ENCODE results near the gene CD274. TPM values are rescaled to one million over a fixed set of nuclear protein-coding genes. Genes with fewer than 3 reads are reported as not detected.

Gene CD274
- polyA plus RNA-seq, 1 experiment, result 16.6 TPM

- Histone ChIP-seq H3K9me3 (ENCODE audit: control insufficient read depth, insufficient read depth, low read length) (peaks cover 4% of the 10 kb centered on the region; the same call in 1 of the 2 replicates), H3K27me3 (ENCODE audit: control insufficient read depth, insufficient read depth, low read length) (no peaks in the 10 kb centered on the region), H3K27ac (ENCODE audit: low read depth, low read length) (no peak overlapping the region), H3K4me3 (ENCODE audit: low read depth, low read length) (no peak overlapping the region)
- POLR2A ChIA-PET, result no interaction called here
- TF ChIP-seq, protein P1, sequence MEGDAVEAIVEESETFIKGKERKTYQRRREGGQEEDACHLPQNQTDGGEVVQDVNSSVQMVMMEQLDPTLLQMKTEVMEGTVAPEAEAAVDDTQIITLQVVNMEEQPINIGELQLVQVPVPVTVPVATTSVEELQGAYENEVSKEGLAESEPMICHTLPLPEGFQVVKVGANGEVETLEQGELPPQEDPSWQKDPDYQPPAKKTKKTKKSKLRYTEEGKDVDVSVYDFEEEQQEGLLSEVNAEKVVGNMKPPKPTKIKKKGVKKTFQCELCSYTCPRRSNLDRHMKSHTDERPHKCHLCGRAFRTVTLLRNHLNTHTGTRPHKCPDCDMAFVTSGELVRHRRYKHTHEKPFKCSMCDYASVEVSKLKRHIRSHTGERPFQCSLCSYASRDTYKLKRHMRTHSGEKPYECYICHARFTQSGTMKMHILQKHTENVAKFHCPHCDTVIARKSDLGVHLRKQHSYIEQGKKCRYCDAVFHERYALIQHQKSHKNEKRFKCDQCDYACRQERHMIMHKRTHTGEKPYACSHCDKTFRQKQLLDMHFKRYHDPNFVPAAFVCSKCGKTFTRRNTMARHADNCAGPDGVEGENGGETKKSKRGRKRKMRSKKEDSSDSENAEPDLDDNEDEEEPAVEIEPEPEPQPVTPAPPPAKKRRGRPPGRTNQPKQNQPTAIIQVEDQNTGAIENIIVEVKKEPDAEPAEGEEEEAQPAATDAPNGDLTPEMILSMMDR (IDR thresholded peaks at IDR 0.05; ENCODE audit: low read depth, low read length), result no peak
- no peak for DNase-seq (ENCODE audit: low read depth, low spot score)
- CTCF ChIA-PET, result no interaction called here
Measured at GRCh38 chr9:5419987-5420386, 30.4 kb upstream of the CD274 start.

- Histone ChIP-seq H3K9me3 (ENCODE audit: control insufficient read depth, insufficient read depth, low read length) (peaks cover 4% of the 10 kb centered on the region; the same call in 1 of the 2 replicates), H3K27ac (ENCODE audit: low read depth, low read length) (no peak overlapping the region), H3K27me3 (ENCODE audit: control insufficient read depth, insufficient read depth, low read length) (no peaks in the 10 kb centered on the region), H3K4me3 (ENCODE audit: low read depth, low read length) (no peak overlapping the region)
- DNase-seq (ENCODE audit: low read depth, low spot score), result no peak
- TF ChIP-seq, protein P1 (IDR thresholded peaks at IDR 0.05; ENCODE audit: low read depth, low read length), result no peak
- ChIA-PET POLR2A (no interaction called here), CTCF (interaction anchor here (1.0 kb wide), 1 partner anchor 169 kb away, joined by 3 read pairs; no protein-coding TSS in a partner anchor)
Measured at GRCh38 chr9:5421163-5421562, 29.2 kb upstream of the CD274 start.

- peaks cover 4% of the 10 kb centered on the region; the same call in 1 of the 2 replicates for H3K9me3 ChIP-seq (ENCODE audit: control insufficient read depth, insufficient read depth, low read length)
- no peak overlapping the region for H3K4me3 ChIP-seq (ENCODE audit: low read depth, low read length)
- TF ChIP-seq, protein P1 (IDR thresholded peaks at IDR 0.05; ENCODE audit: low read depth, low read length), result no peak
- DNase-seq (ENCODE audit: low read depth, low spot score), result no peak
- ChIA-PET CTCF (interaction anchor here (0.6 to 1.3 kb wide), 3 partner anchors 13 to 168 kb away, joined by 3 to 5 read pairs (median 3); no protein-coding TSS in a partner anchor), POLR2A (no interaction called here)
- no peaks in the 10 kb centered on the region for H3K27me3 ChIP-seq (ENCODE audit: control insufficient read depth, insufficient read depth, low read length)
- no peak overlapping the region for H3K27ac ChIP-seq (ENCODE audit: low read depth, low read length)
Measured at GRCh38 chr9:5422276-5422675, 28.1 kb upstream of the CD274 start.

DNA sequence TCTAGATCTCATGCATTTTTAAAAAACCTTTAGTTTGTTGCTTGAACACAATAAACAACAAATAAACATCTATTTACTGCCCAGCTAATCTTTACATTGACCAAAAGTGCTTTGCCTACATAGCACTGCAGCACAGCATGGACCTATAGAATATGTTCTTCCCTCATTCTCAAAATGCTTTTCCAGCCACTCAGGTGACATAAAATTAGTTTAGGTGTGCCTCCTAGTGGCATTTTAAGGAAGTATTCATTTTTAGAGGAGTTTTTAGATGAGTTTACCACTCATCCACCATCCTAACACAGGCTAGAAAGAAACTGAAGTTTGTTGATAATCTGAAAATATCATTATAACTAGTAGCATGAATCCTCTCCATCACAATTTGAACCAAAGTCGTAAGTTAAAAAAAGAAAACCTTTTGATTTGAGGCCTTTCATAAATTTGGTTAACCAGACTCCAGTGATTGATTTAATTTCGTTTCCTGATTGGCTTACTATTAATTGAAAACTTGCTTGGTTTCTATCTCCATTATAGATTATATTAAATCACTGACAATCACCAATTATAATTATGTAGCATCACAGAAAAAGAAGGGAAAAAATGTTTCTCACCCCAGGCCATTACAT lies 25.2 kb upstream of the CD274 start:
- POLR2A ChIA-PET, result no interaction called here
- CTCF ChIA-PET, result interaction anchor here (0.6 to 2.6 kb wide), 6 partner anchors 12 to 824 kb away, joined by 3 to 11 read pairs (median 4); partner anchors contain the start of gene INSL6
- no peak for DNase-seq (ENCODE audit: low read depth, low spot score)

GRCh38 chr9:5427005-5427404 lies 23.3 kb upstream of the CD274 start:
- Histone ChIP-seq H3K9me3 (ENCODE audit: control insufficient read depth, insufficient read depth, low read length) (no peaks in the 10 kb centered on the region), H3K27ac (ENCODE audit: low read depth, low read length) (no peak overlapping the region), H3K4me3 (ENCODE audit: low read depth, low read length) (no peak overlapping the region), H3K27me3 (ENCODE audit: control insufficient read depth, insufficient read depth, low read length) (no peaks in the 10 kb centered on the region)
- ChIA-PET POLR2A (no interaction called here), CTCF (interaction anchor here (0.9 to 1.3 kb wide), 2 partner anchors 10 to 174 kb away, joined by 3 to 5 read pairs; no protein-coding TSS in a partner anchor)
- TF ChIP-seq, protein P1 (IDR thresholded peaks at IDR 0.05; ENCODE audit: low read depth, low read length), result no peak
- DNase-seq (ENCODE audit: low read depth, low spot score), result no peak

More for the DNA sequence above, 25.2 kb upstream of the CD274 start:
- H3K27ac ChIP-seq (ENCODE audit: low read depth, low read length), result no peak overlapping the region
- no peaks in the 10 kb centered on the region for H3K9me3 ChIP-seq (ENCODE audit: control insufficient read depth, insufficient read depth, low read length)
- no peak overlapping the region for H3K4me3 ChIP-seq (ENCODE audit: low read depth, low read length)
- TF ChIP-seq, protein P1 (IDR thresholded peaks at IDR 0.05; ENCODE audit: low read depth, low read length), result peak; percentile 39
- no peaks in the 10 kb centered on the region for H3K27me3 ChIP-seq (ENCODE audit: control insufficient read depth, insufficient read depth, low read length)
